NCI-H2171 (cell line): ENCODE measurements around the gene NPEPL1.
"Not testable (repeated sequence)": the region's sequence is repeated elsewhere in the genome, so short reads cannot be mapped to it uniquely, and the experiment has no call there.

ENCODE experiments used
- DNase-seq: peaks from one replicate; lab custom pipeline; 2025; lab: John Stamatoyannopoulos, UW

NPEPL1 gene

DNA sequence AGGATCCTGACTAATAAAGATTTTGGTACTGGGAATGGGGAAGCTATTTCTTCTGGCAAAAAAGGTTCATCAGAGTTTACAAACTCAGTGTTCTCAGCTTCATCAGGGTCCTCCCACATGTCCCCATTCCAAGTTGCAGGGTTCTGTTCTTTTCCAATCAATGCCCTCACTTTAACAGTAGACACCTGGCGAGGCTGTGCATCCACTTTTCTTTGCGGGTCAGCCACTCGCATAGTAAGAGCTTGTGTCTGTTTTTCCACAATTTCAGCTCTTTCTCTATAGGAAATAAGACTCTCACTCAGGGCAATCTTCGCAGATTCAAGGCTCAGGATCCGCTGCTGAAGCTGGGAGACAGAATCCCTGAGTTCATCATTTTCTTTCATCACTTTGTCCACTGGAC, 65.0 kb downstream of the NPEPL1 start:
- not testable (repeated sequence) for DNase-seq

DNA sequence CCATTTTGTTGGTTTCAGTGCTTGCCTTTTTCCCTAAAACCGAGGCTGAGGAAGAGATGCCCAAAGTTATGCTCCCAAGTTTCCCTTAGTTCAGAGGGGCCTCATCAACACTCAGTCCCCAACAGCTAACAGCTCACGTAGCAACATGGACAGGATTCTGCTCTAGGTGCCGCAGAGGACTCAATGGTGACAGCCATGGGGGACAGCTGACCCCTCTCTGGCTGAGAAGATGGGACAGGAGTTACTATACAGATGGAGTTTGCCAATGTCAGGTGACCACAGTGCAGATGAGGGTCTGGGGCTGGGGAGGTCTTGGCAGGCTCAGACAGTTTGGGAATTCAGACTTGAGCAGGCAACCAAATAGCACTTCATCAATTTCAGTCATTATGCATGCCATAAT, 67.3 kb downstream of the NPEPL1 start:
- no peak for DNase-seq

- DNase-seq = no peak
Measured at GRCh38 chr20:58760856-58761255, 68.3 kb downstream of the NPEPL1 start.

GRCh38 chr20:58762120-58762519, 69.5 kb downstream of the NPEPL1 start:
- no peak for DNase-seq

- DNase-seq = no peak
Measured at GRCh38 chr20:58763076-58763475, 70.5 kb downstream of the NPEPL1 start.
